HG03103 (cell line): Measurements from ENCODE around the gene CISTR.
"Not testable (repeated sequence)": the region's sequence is repeated elsewhere in the genome, so short reads cannot be mapped to it uniquely, and the experiment has no call there.

Experiments
- ATAC-seq: cut with Tn5 transposase; IDR thresholded peaks from one replicate; pipeline ENCODE4 v1.9.1; 2021; ENCODE audit warnings: low read depth; ENCODE audit not compliant: unreplicated experiment

Gene CISTR

GRCh38 chr12:53725824-53726223 lies 26.0 kb downstream of the CISTR start:
- no peak for ATAC-seq

- ATAC-seq: no peak
Observed at GRCh38 chr12:53722450-53723041, 29.2 kb downstream of the CISTR start.

- ATAC-seq: no peak
Observed at GRCh38 chr12:53720946-53721345, 30.8 kb downstream of the CISTR start.

- ATAC-seq: no peak
Observed at GRCh38 chr12:53719649-53720048, 32.1 kb downstream of the CISTR start.

GRCh38 chr12:53718567-53718966 lies 33.2 kb downstream of the CISTR start:
- not testable (repeated sequence) for ATAC-seq

- ATAC-seq: no peak
Observed at GRCh38 chr12:53717319-53717718, 34.5 kb downstream of the CISTR start.

GRCh38 chr12:53714004-53714403 lies 37.8 kb downstream of the CISTR start:
- no peak for ATAC-seq

GRCh38 chr12:53713516-53713915 lies 38.3 kb downstream of the CISTR start:
- ATAC-seq: no peak

- no peak for ATAC-seq
Observed at GRCh38 chr12:53712059-53712643, 39.6 kb downstream of the CISTR start.

GRCh38 chr12:53710091-53710490 lies 41.7 kb downstream of the CISTR start:
- ATAC-seq: no peak

GRCh38 chr12:53709671-53710070 lies 42.1 kb downstream of the CISTR start:
- no peak for ATAC-seq

GRCh38 chr12:53706080-53706479 lies 45.7 kb downstream of the CISTR start:
- ATAC-seq: no peak

- ATAC-seq: no peak
Observed at GRCh38 chr12:53703756-53704155, 48.0 kb downstream of the CISTR start.

GRCh38 chr12:53701518-53702264 lies 50.1 kb downstream of the CISTR start:
- no peak for ATAC-seq

GRCh38 chr12:53700567-53700966 lies 51.2 kb downstream of the CISTR start:
- ATAC-seq: no peak

GRCh38 chr12:53699678-53700025 lies 52.1 kb downstream of the CISTR start:
- ATAC-seq: no peak

GRCh38 chr12:53698948-53699677 lies 52.7 kb downstream of the CISTR start:
- ATAC-seq: no peak

GRCh38 chr12:53696655-53697331 lies 55.0 kb downstream of the CISTR start:
- no peak for ATAC-seq
